A549 (cell line): Measurements from ENCODE around the gene POC1A. TPM values are rescaled to one million over a fixed set of nuclear protein-coding genes. Genes with fewer than 3 reads are reported as not detected.

Source experiments
- ATAC-seq, 2 experiments: fragments of 200-7000 bp in 1 of 2; fragments of >200 bp in 1 of 2; cut with Nextera tagmentation in 1 of 2; cut with Tn5 transposase in 1 of 2; 3 replicates each; pipeline versions ENCODE4 v1.8.0 to v1.9.1; 2018 to 2020; ENCODE audit warnings: mild to moderate bottlenecking in 1 of 2, moderate library complexity in 1 of 2
- CTCF ChIA-PET: fragments of 300-600 bp; sonication (Branson Sonifier 250); formaldehyde crosslinking; extraction: SDS; loops from one replicate; lab custom pipeline; 2021; ENCODE audit warnings: antibody characterized with exemption, inconsistent platforms; lab: Yijun Ruan, JAX
- POLR2A ChIA-PET: fragments of 350-600 bp; formaldehyde crosslinking; extraction: SDS; loops from one replicate; lab custom pipeline; 2021; ENCODE audit warnings: antibody characterized with exemption, inconsistent platforms; lab: Yijun Ruan, JAX
- DNase-seq, 2 experiments: peaks; one replicate each; pipeline versions ENCODE4 v3.0.0 to v3.0.0-alpha.2; 2011 to 2016; ENCODE audit warnings: low read depth in 1 of 2, low spot score in 1 of 2
- FAIRE-seq: peaks from 2 replicates; lab custom pipeline; 2011; peaks lifted over from hg19 to GRCh38; lab: Jason Lieb, UNC
- H3K27ac ChIP-seq, 2 experiments: fragments of >200 bp; sonication (Bioruptor Twin); formaldehyde crosslinking; 3 replicates each; pipeline ENCODE4 v1.5.1; 2016 to 2017
- H3K4me1 ChIP-seq: fragments of >200 bp; sonication (Bioruptor Twin); formaldehyde crosslinking; 3 replicates; pipeline ENCODE4 v1.6.1; 2016
- H3K4me2 ChIP-seq: fragments of >200 bp; sonication (Bioruptor Twin); formaldehyde crosslinking; 3 replicates; pipeline ENCODE4 v1.6.1; 2016
- H3K4me3 ChIP-seq: fragments of >200 bp; sonication (Bioruptor Twin); formaldehyde crosslinking; 3 replicates; pipeline ENCODE4 v1.5.1; 2016
- H3K9me3 ChIP-seq: fragments of >200 bp; sonication (Bioruptor Twin); formaldehyde crosslinking; 3 replicates; pipeline ENCODE4 v1.6.1; 2016
- ATOH8 ChIP-seq: fragments of 250-450 bp; sonication (Bioruptor Pico); IDR thresholded peaks from 2 replicates; pipeline ENCODE4 v1.5.0; 2020; ENCODE audit warnings: low read depth, mild to moderate bottlenecking, moderate library complexity
- CBX2 ChIP-seq: fragments of 200-600 bp; sonication (generic); IDR thresholded peaks from 2 replicates; pipeline ENCODE4 v1.6.1; 2016; ENCODE audit warnings: low read depth, mild to moderate bottlenecking, borderline replicate concordance
- CEBPB ChIP-seq, 2 experiments: fragments of >200 bp in 1 of 2; sonication (Bioruptor Twin) in 1 of 2; formaldehyde crosslinking in 1 of 2; IDR thresholded peaks; 2 replicates each; pipeline ENCODE4 v1.6.1; 2012 to 2016
- CHD4 ChIP-seq: fragments of 200-600 bp; sonication (generic); IDR thresholded peaks from 2 replicates; pipeline ENCODE4 v1.6.1; 2016; ENCODE audit warnings: antibody characterized with exemption, mild to moderate bottlenecking, borderline replicate concordance
- ELK1 ChIP-seq: fragments of 150-350 bp; IDR thresholded peaks from 2 replicates; pipeline ENCODE4 v1.6.1; 2014; ENCODE audit warnings: low read depth, mild to moderate bottlenecking, low read length
- FOSB ChIP-seq: fragments of 250-450 bp; sonication (Bioruptor Pico); IDR thresholded peaks from 2 replicates; pipeline ENCODE4 v1.5.0; 2020; ENCODE audit warnings: mild to moderate bottlenecking, moderate library complexity
- HES2 ChIP-seq: fragments of >200 bp; sonication (Bioruptor Twin); formaldehyde crosslinking; IDR thresholded peaks from 2 replicates; pipeline ENCODE4 v1.6.1; 2016
- HOXA7 ChIP-seq: fragments of 250-450 bp; sonication (Bioruptor Pico); IDR thresholded peaks from 2 replicates; pipeline ENCODE4 v1.5.0; 2020; ENCODE audit warnings: mild to moderate bottlenecking, moderate library complexity
- HOXB13 ChIP-seq: fragments of 250-450 bp; sonication (Bioruptor Pico); IDR thresholded peaks from 2 replicates; pipeline ENCODE4 v1.5.0; 2020; ENCODE audit warnings: low read depth, mild to moderate bottlenecking, moderate library complexity
- HOXB5 ChIP-seq: fragments of 250-450 bp; sonication (Bioruptor Pico); IDR thresholded peaks from 2 replicates; pipeline ENCODE4 v1.5.0; 2020; ENCODE audit warnings: mild to moderate bottlenecking, moderate library complexity
- MAFK ChIP-seq: fragments of 450-650 bp; IDR thresholded peaks from 2 replicates; pipeline ENCODE4 v1.6.1; 2014; ENCODE audit not compliant: partially characterized antibody
- MYC ChIP-seq: IDR thresholded peaks from 2 replicates; pipeline ENCODE4 v1.6.1; 2012; ENCODE audit warnings: mild to moderate bottlenecking, inconsistent platforms, low read length, improper control_type of control experiment, borderline replicate concordance
- PBX3 ChIP-seq: IDR thresholded peaks from 2 replicates; pipeline ENCODE4 v1.6.1; 2012
- PHF8 ChIP-seq: fragments of 200-600 bp; sonication (generic); IDR thresholded peaks from 2 replicates; pipeline ENCODE4 v1.6.1; 2016; ENCODE audit warnings: low read depth, mild to moderate bottlenecking, antibody characterized with exemption, moderate library complexity, borderline replicate concordance
- POLR2A ChIP-seq: IDR thresholded peaks from 2 replicates; pipeline ENCODE4 v1.6.1; 2012; ENCODE audit warnings: mild to moderate bottlenecking, low read length
- RARB ChIP-seq: fragments of 250-450 bp; sonication (Bioruptor Pico); IDR thresholded peaks from 2 replicates; pipeline ENCODE4 v1.8.0; 2021; ENCODE audit warnings: mild to moderate bottlenecking, moderate library complexity
- RCOR1 ChIP-seq: fragments of 150-350 bp; IDR thresholded peaks from 2 replicates; pipeline ENCODE4 v1.6.1; 2014; ENCODE audit warnings: antibody characterized with exemption, low read length, low read depth
- RNF2 ChIP-seq: fragments of 200-600 bp; sonication (generic); IDR thresholded peaks from 2 replicates; pipeline ENCODE4 v1.6.1; 2016; ENCODE audit warnings: low read depth, mild to moderate bottlenecking, antibody characterized with exemption, moderate library complexity, borderline replicate concordance
- SMC3 ChIP-seq: fragments of >200 bp; sonication (Bioruptor Twin); formaldehyde crosslinking; IDR thresholded peaks from 3 replicates; pipeline ENCODE4 v1.6.1; 2018; ENCODE audit warnings: inconsistent platforms
- SREBF2 ChIP-seq: fragments of 450-650 bp; IDR thresholded peaks from 2 replicates; pipeline ENCODE4 v1.6.1; 2014; ENCODE audit warnings: mild to moderate bottlenecking, moderate library complexity
- TP53 ChIP-seq: fragments of 250-450 bp; sonication (Bioruptor Pico); IDR thresholded peaks from 2 replicates; pipeline ENCODE4 v1.5.0; 2021; ENCODE audit warnings: mild to moderate bottlenecking, moderate library complexity
- ZNF302 ChIP-seq: fragments of 250-450 bp; sonication (Bioruptor Pico); IDR thresholded peaks from 2 replicates; pipeline ENCODE4 v1.9.0; 2021; ENCODE audit warnings: inconsistent platforms, mild to moderate bottlenecking, moderate library complexity
- ZSCAN20 ChIP-seq: fragments of 250-450 bp; sonication (Bioruptor Pico); IDR thresholded peaks from 2 replicates; pipeline ENCODE4 v1.8.0; 2022; ENCODE audit warnings: mild to moderate bottlenecking, moderate library complexity
- WGBS: methylation state at CpG from one replicate; pipeline ENCODE4 v1.1.6; 2017; ENCODE audit errors: missing lambda C conversion rate; 5-methylcytosine and 5-hydroxymethylcytosine counted together
- polyA plus RNA-seq, 4 experiments: library from polyadenylated mRNA; depleted of rRNA in 3 of 4; stranded (reverse); fragments of >200 nt; fragmentation: RNase III in 1 of 4; extraction: RNeasy Plus Mini Kit Qiagen cat#74134 plus additional on column Dnase treatment in 1 of 4; gene quantifications; 2 replicates in 3 of 4; 3 replicates in 1 of 4; pipeline ENCODE4 v1.2.3, GENCODE V29; 2011 to 2017
- TF ChIP-seq, protein P1 (sequence below): fragments of 450-650 bp; IDR thresholded peaks from 2 replicates; pipeline ENCODE4 v1.6.1; 2014; ENCODE audit warnings: antibody characterized with exemption
- TF ChIP-seq, protein P2 (sequence below): fragments of 250-450 bp; sonication (Bioruptor Pico); IDR thresholded peaks from 2 replicates; pipeline ENCODE4 v1.5.0; 2021; ENCODE audit warnings: mild to moderate bottlenecking, moderate library complexity, borderline replicate concordance

The POC1A gene
- polyA plus RNA-seq, 2 of the 4 experiments (the other 2 are of a cell fraction) = 9.4 to 14.1 TPM

- TF ChIP-seq, protein P1, sequence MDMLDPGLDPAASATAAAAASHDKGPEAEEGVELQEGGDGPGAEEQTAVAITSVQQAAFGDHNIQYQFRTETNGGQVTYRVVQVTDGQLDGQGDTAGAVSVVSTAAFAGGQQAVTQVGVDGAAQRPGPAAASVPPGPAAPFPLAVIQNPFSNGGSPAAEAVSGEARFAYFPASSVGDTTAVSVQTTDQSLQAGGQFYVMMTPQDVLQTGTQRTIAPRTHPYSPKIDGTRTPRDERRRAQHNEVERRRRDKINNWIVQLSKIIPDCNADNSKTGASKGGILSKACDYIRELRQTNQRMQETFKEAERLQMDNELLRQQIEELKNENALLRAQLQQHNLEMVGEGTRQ = no peak
- TF ChIP-seq RNF2 = no peak
- TF ChIP-seq PHF8 = no peak
- no peak for TF ChIP-seq CHD4
- TF ChIP-seq RCOR1 = no peak
- TF ChIP-seq, protein P2, sequence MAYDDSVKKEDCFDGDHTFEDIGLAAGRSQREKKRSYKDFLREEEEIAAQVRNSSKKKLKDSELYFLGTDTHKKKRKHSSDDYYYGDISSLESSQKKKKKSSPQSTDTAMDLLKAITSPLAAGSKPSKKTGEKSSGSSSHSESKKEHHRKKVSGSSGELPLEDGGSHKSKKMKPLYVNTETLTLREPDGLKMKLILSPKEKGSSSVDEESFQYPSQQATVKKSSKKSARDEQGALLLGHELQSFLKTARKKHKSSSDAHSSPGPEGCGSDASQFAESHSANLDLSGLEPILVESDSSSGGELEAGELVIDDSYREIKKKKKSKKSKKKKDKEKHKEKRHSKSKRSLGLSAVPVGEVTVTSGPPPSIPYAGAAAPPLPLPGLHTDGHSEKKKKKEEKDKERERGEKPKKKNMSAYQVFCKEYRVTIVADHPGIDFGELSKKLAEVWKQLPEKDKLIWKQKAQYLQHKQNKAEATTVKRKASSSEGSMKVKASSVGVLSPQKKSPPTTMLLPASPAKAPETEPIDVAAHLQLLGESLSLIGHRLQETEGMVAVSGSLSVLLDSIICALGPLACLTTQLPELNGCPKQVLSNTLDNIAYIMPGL (CRISPR knock-in tag) = no peak
- TF ChIP-seq MYC = no peak
- no peak for TF ChIP-seq SREBF2
- TF ChIP-seq RARB (CRISPR knock-in tag) = no peak
- no peak for TF ChIP-seq ELK1
Observed at GRCh38 chr3:52186729-52187128, 32.5 kb upstream of the POC1A start (continued).

GRCh38 chr3:52185837-52186236 is 31.6 kb upstream of the POC1A start:
- Histone ChIP-seq H3K27ac (no peak overlapping the region), H3K9me3 (no peaks in the 10 kb centered on the region), H3K4me1 (no peaks in the 10 kb centered on the region), H3K4me2 (no peak overlapping the region), H3K4me3 (no peak overlapping the region)
- ATAC-seq = no peak
- FAIRE-seq = no peak
- DNase-seq = no peak
- WGBS = 60% methylated on average over 1 of the region's 3 CpGs
- TF ChIP-seq HES2 (no peak), MAFK (no peak), SMC3 (no peak), POLR2A (no peak), FOSB (CRISPR knock-in tag) (no peak), CBX2 (no peak), HOXA7 (CRISPR knock-in tag) (no peak), PBX3 (no peak), PHF8 (no peak), TP53 (CRISPR knock-in tag) (no peak), SREBF2 (no peak), ZSCAN20 (CRISPR knock-in tag) (no peak), HOXB13 (CRISPR knock-in tag) (no peak), ATOH8 (CRISPR knock-in tag) (no peak), CEBPB (IDR thresholded peaks at IDR 0.05) (no peak), ZNF302 (CRISPR knock-in tag) (no peak), HOXB5 (CRISPR knock-in tag) (no peak)
- ChIA-PET CTCF (interaction anchor here (0.6 to 1.3 kb wide), 3 partner anchors 14 to 36 kb away, joined by 3 to 5 read pairs (median 4); no protein-coding TSS in a partner anchor), POLR2A (no interaction called here)
